ENCODE data around the gene RBMS1. TPM values are rescaled to one million over a fixed set of nuclear protein-coding genes. Genes with fewer than 3 reads are reported as not detected.

Gene RBMS1
- total and polyA plus RNA-seq, 2 of the 13 experiments (the other 11 are each of a cell fraction or from before 2014, with no cell fraction given): 55.5 to 110 TPM

GRCh38 chr2:160493227-160494028 is at the start of gene RBMS1 (continued):
- TF ChIP-seq HIC2 (CRISPR knock-in tag; IDR thresholded peaks at IDR 0.05; ENCODE audit: low read depth) (peak; percentile 72; the same call in 1 of the 2 replicates), KLF16 (CRISPR knock-in tag; IDR thresholded peaks at IDR 0.05) (0 out of 4 replicates have a peak, but pooled peaks of 1 of the 2 experiments have one; percentile 11), STAG1 (CRISPR knock-in tag; IDR thresholded peaks at IDR 0.05) (0 out of 2 replicates have a peak, but pooled peaks have one; percentile 6), MZF1 (CRISPR knock-in tag; IDR thresholded peaks at IDR 0.05; ENCODE audit: borderline replicate concordance) (no peak), HNF1A (IDR thresholded peaks at IDR 0.05; ENCODE audit: low read depth) (no peak), HNF1A (CRISPR knock-in tag; IDR thresholded peaks at IDR 0.05; ENCODE audit: borderline replicate concordance) (peak; percentile 37; the same call in 1 of the 2 replicates), POLR2G (IDR thresholded peaks at IDR 0.05; ENCODE audit: low read depth, low read length) (peak; percentile 58; the same call in 1 of the 2 replicates), FOXM1 (CRISPR knock-in tag; IDR thresholded peaks at IDR 0.05) (no peak), ZNF121 (CRISPR knock-in tag; IDR thresholded peaks at IDR 0.05) (no peak), ZNF234 (CRISPR knock-in tag; conservative IDR thresholded peaks at IDR 0.05) (no peak), ATF6 (CRISPR knock-in tag; conservative IDR thresholded peaks at IDR 0.05) (no peak), RFX3 (CRISPR knock-in tag; IDR thresholded peaks at IDR 0.05) (no peak), TCF7 (IDR thresholded peaks at IDR 0.05; ENCODE audit: low read depth) (no peak), ZBTB39 (CRISPR knock-in tag; IDR thresholded peaks at IDR 0.05) (no peak; the same call in none of the 2 replicates), NFE2L1 (CRISPR knock-in tag; IDR thresholded peaks at IDR 0.05; ENCODE audit: borderline replicate concordance) (no peak), SIX1 (CRISPR knock-in tag; IDR thresholded peaks at IDR 0.05; ENCODE audit: borderline replicate concordance) (no peak), NFE2 (CRISPR knock-in tag; IDR thresholded peaks at IDR 0.05) (no peak), ZNF615 (CRISPR knock-in tag; IDR thresholded peaks at IDR 0.05; ENCODE audit: borderline replicate concordance) (no peak), MBD4 (IDR thresholded peaks at IDR 0.05; ENCODE audit: borderline replicate concordance, low read length) (no peak)

Measured in HepG2 (cell line).